ENCODE data around the gene SDSL.

The SDSL gene

DNA sequence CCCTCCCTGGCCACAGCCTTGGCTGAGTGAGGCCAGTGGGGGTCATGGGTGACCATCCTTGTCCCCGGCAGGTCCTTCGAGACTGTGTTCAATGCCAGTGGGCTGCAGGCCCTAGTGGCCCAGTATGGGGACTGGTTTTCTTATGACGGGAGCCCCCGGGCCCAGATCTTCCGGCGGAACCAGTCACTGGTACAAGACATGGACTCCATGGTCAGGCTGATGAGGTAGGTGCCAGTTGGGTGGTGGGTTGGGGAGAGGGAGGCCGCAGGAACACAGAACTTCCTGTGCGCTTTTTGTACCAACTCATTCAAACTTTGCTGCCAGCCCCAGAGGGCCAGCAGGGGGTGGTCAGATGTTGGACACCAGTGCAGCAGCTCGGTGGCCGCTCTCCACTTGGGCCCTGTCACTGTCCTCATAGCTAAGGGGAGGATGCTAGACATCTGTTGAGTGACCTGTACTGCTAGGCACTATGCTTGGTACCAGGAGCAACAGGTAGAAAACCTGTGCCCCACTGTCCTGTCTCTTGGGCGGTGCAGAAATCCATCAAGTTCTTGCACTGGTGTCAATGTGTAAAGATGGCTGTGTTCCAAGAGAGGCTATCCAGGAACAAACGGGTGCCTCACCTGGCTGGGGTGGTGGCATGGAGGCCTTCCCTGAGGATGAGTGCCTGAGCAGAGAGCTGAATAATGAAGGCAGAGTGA is 35.2 kb upstream of the SDSL start:
- no peak overlapping the region for H3K9ac ChIP-seq (ENCODE audit: low read length)
- TF ChIP-seq, protein P1, sequence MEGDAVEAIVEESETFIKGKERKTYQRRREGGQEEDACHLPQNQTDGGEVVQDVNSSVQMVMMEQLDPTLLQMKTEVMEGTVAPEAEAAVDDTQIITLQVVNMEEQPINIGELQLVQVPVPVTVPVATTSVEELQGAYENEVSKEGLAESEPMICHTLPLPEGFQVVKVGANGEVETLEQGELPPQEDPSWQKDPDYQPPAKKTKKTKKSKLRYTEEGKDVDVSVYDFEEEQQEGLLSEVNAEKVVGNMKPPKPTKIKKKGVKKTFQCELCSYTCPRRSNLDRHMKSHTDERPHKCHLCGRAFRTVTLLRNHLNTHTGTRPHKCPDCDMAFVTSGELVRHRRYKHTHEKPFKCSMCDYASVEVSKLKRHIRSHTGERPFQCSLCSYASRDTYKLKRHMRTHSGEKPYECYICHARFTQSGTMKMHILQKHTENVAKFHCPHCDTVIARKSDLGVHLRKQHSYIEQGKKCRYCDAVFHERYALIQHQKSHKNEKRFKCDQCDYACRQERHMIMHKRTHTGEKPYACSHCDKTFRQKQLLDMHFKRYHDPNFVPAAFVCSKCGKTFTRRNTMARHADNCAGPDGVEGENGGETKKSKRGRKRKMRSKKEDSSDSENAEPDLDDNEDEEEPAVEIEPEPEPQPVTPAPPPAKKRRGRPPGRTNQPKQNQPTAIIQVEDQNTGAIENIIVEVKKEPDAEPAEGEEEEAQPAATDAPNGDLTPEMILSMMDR (IDR thresholded peaks at IDR 0.05; ENCODE audit: insufficient read depth, low read length, poor library complexity, severe bottlenecking), result no peak
- TF ChIP-seq EZH2phosphoT487 (conservative IDR thresholded peaks at IDR 0.05; ENCODE audit: low read length), result no peak

GRCh38 chr12:113387631-113388030 is 34.5 kb upstream of the SDSL start:
- no peaks in the 10 kb centered on the region for H3F3A ChIP-seq (ENCODE audit: insufficient read depth)
- H3K27ac ChIP-seq (ENCODE audit: low read depth, low read length), result no peak overlapping the region
- no peak for TF ChIP-seq EZH2phosphoT487 (conservative IDR thresholded peaks at IDR 0.05; ENCODE audit: low read length)
- TF ChIP-seq, protein P1 (IDR thresholded peaks at IDR 0.05; ENCODE audit: insufficient read depth, low read length, poor library complexity, severe bottlenecking), result no peak
- H2AFZ ChIP-seq (ENCODE audit: low read depth, low read length, severe bottlenecking), result no peak overlapping the region
- no peaks in the 10 kb centered on the region for H3K79me2 ChIP-seq (ENCODE audit: insufficient read depth, low read length)
- no peaks in the 10 kb centered on the region for H3K36me3 ChIP-seq (ENCODE audit: low read length)
- H3K9me2 ChIP-seq (replicated peaks; ENCODE audit: insufficient read depth, low read length), result no peaks in the 10 kb centered on the region
- H3K27me3 ChIP-seq (ENCODE audit: low read length), result no peaks in the 10 kb centered on the region
- H3K9ac ChIP-seq (ENCODE audit: low read length), result no peak overlapping the region
- no peak overlapping the region for H3K4me3 ChIP-seq (ENCODE audit: insufficient read depth, low read length, poor library complexity, severe bottlenecking)
- no peaks in the 10 kb centered on the region for H4K20me1 ChIP-seq (ENCODE audit: low read depth, low read length)
- no peak overlapping the region for H3K4me2 ChIP-seq (ENCODE audit: low read depth, low read length, poor library complexity, severe bottlenecking)
- H3K9me3 ChIP-seq (ENCODE audit: insufficient read depth, low read length), result no peaks in the 10 kb centered on the region

More for the DNA sequence above, 35.2 kb upstream of the SDSL start:
- Histone ChIP-seq H3K27me3 (ENCODE audit: low read length) (no peaks in the 10 kb centered on the region), H3F3A (ENCODE audit: insufficient read depth) (no peaks in the 10 kb centered on the region), H4K20me1 (ENCODE audit: low read depth, low read length) (no peaks in the 10 kb centered on the region), H3K9me3 (ENCODE audit: insufficient read depth, low read length) (no peaks in the 10 kb centered on the region), H3K4me2 (ENCODE audit: low read depth, low read length, poor library complexity, severe bottlenecking) (no peak overlapping the region), H3K4me3 (ENCODE audit: insufficient read depth, low read length, poor library complexity, severe bottlenecking) (no peak overlapping the region), H3K36me3 (ENCODE audit: low read length) (no peaks in the 10 kb centered on the region), H3K79me2 (ENCODE audit: insufficient read depth, low read length) (no peaks in the 10 kb centered on the region), H2AFZ (ENCODE audit: low read depth, low read length, severe bottlenecking) (no peak overlapping the region), H3K27ac (ENCODE audit: low read depth, low read length) (no peak overlapping the region), H3K9me2 (replicated peaks; ENCODE audit: insufficient read depth, low read length) (no peaks in the 10 kb centered on the region)

- Histone ChIP-seq H3K27me3 (ENCODE audit: low read length) (no peaks in the 10 kb centered on the region), H3K36me3 (ENCODE audit: low read length) (no peaks in the 10 kb centered on the region), H3K79me2 (ENCODE audit: insufficient read depth, low read length) (no peaks in the 10 kb centered on the region), H2AFZ (ENCODE audit: low read depth, low read length, severe bottlenecking) (no peak overlapping the region), H3K9ac (ENCODE audit: low read length) (no peak overlapping the region), H3K4me2 (ENCODE audit: low read depth, low read length, poor library complexity, severe bottlenecking) (no peak overlapping the region), H3K4me3 (ENCODE audit: insufficient read depth, low read length, poor library complexity, severe bottlenecking) (no peak overlapping the region), H3K9me2 (replicated peaks; ENCODE audit: insufficient read depth, low read length) (no peaks in the 10 kb centered on the region), H3K27ac (ENCODE audit: low read depth, low read length) (no peak overlapping the region), H3K9me3 (ENCODE audit: insufficient read depth, low read length) (no peaks in the 10 kb centered on the region), H4K20me1 (ENCODE audit: low read depth, low read length) (no peaks in the 10 kb centered on the region), H3F3A (ENCODE audit: insufficient read depth) (no peaks in the 10 kb centered on the region)
- TF ChIP-seq EZH2phosphoT487 (conservative IDR thresholded peaks at IDR 0.05; ENCODE audit: low read length), result no peak
- TF ChIP-seq, protein P1 (IDR thresholded peaks at IDR 0.05; ENCODE audit: insufficient read depth, low read length, poor library complexity, severe bottlenecking), result no peak
Measured at GRCh38 chr12:113388351-113388750, 33.8 kb upstream of the SDSL start.

Data from SU-DHL-6 (cell line).